NCI-H524 treated with DMSO at 0.1 percent for 48 hours (cell line): ENCODE results near the gene C5AR2.
"Not testable (repeated sequence)": the region's sequence is repeated elsewhere in the genome, so short reads cannot be mapped to it uniquely, and the experiment has no call there.

Source experiments
- DNase-seq: peaks from one replicate; lab custom pipeline; 2025; lab: John Stamatoyannopoulos, UW

C5AR2 gene

DNA sequence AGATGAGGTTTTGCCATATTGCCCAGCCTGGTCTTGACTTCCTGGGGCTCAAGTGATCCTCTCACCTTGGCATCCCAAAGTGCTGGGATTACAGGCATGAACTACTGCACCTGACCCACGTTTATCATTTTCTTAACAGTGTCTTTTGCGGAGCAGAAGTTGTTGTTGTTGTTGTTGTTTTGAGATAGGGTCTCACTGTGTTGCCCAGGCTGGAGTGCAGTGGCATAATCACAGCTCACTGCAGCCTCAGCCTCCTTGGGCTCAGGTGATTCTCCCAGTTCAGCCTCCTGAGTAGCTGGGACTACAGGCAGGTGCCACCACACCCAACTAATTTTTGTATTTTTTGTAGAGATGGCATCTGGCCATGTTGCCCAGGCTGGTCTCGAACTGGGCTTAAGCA lies 55.6 kb downstream of the C5AR2 start:
- not testable (repeated sequence) for DNase-seq

DNA sequence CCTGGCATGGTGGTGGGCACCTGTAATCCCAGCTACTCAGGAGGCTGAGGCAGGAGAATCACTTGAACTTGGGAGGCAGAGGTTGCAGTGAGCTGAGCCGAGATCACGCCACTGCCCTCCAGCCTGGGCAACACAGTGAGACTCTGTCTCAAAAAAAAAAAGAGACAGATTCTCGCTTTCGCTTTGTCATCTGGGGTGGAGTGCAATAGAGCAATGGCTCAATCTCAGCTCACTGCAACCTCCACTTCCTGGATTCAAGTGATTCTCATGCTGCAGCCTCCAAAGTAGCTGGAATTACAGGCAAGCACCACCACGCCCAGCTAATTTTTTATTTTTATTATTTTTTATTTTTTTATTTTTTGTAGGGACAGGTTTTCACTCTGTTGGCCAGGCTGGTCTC lies 56.7 kb downstream of the C5AR2 start:
- not testable (repeated sequence) for DNase-seq

DNA sequence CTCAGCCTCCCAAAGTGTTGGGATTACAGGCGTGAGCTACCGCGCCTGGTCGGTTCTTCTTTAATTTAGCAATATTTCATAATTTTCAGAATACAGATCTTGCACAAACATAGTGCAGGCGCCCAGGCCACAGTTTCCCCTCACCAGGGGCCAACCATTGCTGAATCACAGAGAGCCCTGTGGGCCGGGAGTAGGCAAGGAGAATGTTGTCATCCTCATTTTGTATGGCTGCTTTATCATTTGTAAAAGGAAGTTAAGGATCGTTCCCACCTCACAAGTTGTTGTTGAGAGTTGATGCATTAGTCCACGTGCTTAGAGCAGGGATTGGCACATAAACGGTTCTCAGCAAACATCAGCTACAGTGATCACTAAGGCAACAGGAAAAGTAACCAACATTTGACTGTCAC lies 57.2 kb downstream of the C5AR2 start:
- no peak for DNase-seq

DNA sequence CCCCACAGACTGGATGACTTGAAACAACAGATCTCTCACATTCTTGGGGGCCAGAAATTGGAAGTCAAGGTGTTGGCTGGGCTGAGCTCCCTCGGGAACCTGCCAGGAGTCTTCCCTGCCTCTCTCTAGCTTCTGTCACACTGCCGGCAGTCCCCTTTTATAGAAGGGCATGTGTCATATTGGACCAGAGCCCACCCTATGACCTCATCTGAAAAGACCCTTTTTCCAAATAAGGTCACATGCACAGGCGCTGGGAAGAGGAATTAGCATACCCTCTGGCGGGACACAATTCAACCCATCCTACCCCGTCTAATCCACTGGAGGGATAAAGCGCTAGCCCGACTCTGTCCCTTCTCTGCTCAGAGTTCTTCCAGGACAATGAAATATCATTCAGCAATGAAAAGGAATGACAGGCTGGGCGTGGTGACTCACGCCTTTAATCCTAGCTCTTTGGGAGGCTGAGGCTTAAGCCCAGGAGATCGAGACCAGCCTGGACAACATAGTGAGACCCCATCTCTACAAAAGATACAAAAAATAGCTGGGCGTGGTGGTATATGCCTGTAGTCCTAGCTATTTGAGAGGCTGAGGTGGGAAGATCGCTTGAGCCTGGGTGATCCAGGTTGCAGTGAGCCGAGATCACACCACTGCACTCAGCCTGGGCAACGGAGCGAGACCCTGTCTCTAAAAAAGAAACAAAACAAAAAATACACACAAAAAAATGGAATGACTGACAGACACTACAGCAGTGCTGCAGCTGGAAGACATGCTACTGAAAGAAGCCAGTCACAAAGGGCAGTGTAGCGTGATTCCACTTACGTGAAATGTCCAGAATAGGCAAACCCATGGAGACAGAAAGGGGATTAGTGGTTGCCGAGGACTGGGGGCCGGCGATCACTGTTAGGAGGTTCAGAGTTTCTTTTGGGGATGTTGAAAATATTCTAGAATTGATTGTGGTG lies 58.8 kb downstream of the C5AR2 start:
- DNase-seq: no peak

DNA sequence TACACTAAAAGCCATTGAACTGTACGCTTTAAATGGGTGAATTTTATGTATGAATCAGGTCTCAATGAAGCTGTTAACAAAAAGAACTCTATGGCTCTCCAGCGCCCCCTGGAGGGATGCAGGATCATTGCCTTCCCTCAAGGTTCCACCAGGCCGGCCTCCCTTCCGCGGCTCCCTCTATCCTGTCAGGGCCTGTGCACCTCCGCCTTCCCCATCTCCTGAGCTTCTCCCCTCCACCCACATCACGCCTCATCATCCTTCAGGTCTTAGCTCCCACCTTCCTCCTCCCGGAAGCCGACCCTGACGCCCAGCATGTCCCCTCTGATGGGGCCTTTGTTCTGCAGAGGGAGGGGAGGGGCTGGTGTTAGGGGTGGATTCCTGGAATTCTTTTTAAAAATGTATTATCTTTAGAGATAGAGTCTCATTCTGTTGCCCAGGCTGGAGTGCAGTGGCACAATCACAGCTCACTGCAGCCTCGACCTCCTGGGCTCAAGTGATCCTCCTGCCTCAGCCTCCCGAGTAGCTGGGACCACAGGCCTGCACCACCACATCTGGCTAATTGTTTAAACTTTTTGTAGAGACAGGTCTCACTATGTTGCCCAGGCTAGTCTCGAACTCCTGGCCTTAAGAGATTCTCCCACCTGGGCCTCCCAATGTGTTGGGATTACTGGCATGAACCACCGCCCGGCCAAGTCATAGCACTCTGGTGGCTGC lies 59.7 kb downstream of the C5AR2 start:
- no peak for DNase-seq
